AG09319 (cell line): Measurements from ENCODE around the gene CPNE4.

ENCODE experiments used
- DNase-seq: peaks from one replicate; pipeline ENCODE4 v3.0.0-alpha.2; 2010; ENCODE audit warnings: low read depth; ENCODE audit errors: extremely low read depth
- TF ChIP-seq, protein P1 (sequence below): IDR thresholded peaks from 2 replicates; pipeline ENCODE4 v1.5.1; 2011; ENCODE audit warnings: low read depth, mild to moderate bottlenecking, inconsistent platforms, low read length, moderate library complexity

The CPNE4 gene

DNA sequence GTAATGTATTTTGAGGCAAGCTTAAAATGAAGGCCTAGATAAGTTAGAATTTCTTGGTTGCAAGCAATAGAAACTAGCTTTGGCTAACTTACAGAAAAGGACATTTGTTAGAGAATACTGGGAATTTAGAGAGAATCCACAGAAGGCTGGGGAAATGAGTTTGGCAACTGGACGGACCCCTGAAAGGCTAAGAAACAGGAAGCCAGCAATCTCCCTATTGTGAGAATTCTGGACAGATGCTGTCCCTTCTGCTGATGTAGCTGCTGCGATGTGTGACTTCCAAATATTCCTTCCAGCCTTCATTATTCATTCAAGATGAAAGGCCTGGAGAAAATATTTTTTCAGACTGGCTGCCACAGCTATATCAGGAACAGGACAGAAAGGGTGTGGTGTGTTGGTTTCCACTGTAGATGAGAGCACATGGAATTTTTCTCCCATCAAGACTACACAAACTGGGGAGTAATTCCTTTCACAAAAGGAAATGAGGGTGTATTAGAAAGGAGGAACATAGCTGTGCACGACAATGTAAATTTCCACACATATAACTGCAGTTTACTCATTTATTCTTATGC is 213.5 kb downstream of the CPNE4 start:
- TF ChIP-seq, protein P1, sequence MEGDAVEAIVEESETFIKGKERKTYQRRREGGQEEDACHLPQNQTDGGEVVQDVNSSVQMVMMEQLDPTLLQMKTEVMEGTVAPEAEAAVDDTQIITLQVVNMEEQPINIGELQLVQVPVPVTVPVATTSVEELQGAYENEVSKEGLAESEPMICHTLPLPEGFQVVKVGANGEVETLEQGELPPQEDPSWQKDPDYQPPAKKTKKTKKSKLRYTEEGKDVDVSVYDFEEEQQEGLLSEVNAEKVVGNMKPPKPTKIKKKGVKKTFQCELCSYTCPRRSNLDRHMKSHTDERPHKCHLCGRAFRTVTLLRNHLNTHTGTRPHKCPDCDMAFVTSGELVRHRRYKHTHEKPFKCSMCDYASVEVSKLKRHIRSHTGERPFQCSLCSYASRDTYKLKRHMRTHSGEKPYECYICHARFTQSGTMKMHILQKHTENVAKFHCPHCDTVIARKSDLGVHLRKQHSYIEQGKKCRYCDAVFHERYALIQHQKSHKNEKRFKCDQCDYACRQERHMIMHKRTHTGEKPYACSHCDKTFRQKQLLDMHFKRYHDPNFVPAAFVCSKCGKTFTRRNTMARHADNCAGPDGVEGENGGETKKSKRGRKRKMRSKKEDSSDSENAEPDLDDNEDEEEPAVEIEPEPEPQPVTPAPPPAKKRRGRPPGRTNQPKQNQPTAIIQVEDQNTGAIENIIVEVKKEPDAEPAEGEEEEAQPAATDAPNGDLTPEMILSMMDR, result no peak
- no peak for DNase-seq

DNA sequence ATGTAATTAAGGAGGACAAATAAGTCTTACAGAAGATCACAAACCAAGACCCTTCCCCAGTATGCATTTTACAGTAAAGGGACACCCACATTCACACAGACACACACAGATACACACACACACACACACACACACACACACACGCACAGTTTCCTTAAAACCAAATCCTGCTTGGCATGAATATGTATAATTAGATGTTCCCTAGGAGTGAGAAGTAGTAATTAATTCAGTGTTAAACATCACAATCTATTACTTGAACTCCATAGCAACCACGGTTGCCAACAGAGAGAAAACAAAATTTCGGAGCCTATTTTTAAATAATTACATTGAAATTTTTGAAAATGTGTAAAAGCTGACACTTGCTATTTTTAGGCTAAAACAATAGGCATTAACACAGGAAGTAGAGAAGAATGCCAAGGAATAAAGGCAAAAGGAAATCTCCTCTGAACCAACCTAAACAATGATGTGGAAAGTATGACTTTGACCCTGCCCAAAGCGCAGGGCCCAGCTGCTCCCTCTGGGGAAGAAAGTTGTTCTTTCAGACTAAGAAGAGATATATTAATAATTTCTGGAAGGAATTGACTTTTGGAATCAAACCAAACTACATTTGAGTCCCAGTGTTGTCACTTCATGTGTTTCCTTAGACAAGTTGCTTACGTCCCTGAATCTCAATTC is 215.3 kb downstream of the CPNE4 start:
- DNase-seq, result no peak
- TF ChIP-seq, protein P1, result no peak

DNA sequence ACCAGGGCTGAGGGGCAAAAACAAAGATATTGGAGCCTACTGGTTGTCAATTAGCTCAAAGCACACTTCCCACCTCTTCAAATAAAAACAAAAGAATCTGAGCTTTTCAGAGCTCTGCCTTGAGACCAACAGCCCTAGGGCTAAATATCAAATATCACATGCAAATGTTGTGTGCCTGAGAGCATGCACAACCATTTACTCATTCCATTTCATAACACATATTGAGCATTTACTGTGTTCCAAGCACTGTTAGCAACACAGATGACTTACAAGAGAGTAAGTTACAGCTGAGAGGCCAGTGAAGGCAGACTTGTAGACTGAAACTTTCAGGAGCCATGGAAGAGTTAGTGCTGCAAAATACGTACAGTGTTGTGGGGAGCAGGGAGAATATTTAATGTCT is 222.4 kb downstream of the CPNE4 start:
- no peak for DNase-seq
- TF ChIP-seq, protein P1, result no peak

DNA sequence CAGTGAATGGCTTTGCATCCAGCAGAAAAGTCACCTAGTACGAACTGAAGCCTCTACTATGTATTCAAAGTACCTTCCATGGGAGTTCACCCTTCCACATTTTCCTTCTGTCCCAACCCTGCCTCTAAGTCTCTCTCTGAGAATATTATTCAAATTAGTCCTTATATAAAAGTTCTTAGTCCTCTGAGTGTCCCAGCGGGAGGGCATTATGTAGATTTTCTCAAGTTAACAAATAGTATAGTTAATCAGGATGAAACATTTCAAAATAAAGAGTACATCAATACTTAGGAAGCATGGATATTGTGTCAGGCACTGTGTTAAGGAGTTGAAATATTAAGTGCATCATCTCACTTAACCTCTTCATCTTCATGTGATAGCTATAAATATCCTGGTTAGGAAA is 223.3 kb downstream of the CPNE4 start:
- TF ChIP-seq, protein P1, result no peak
- no peak for DNase-seq

DNA sequence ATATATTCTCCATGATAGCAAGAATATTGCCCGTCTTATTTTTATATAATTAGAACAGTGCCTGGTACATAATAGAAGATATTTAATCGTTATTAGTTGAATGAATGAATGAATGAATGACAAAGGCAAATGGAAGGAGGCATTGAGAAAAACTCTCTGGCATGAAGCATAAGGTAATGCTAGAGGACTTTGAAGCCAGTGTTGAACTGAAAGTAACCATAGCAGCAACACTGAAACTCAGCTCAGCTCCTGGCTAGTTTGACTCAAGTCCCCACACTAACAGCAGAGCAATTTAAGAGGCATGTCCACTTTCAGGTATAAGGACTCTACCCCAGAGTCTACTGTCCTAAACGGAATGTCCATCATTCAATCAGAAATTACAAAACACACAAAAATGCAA is 227.0 kb downstream of the CPNE4 start:
- DNase-seq, result no peak
- TF ChIP-seq, protein P1, result no peak

DNA sequence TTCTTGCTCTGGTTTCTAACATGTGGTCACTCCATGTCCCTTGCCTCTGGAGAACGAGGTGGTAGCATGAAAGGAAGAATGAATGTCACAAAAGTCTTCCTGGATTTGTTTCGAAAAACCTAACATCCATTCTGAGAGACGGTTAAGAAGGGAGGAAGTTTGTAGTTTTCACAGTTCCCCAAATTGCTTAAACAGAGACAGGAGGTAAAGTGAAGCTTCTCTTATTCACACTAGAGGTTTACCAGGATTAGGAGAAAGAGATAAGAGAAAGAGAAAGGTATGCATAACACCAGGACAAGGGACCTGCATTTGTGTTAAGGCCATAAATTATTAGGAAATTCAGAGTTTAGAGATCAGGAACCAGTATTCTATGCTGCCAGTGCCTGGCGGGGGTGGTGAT is 228.1 kb downstream of the CPNE4 start:
- TF ChIP-seq, protein P1, result no peak
- no peak for DNase-seq

DNA sequence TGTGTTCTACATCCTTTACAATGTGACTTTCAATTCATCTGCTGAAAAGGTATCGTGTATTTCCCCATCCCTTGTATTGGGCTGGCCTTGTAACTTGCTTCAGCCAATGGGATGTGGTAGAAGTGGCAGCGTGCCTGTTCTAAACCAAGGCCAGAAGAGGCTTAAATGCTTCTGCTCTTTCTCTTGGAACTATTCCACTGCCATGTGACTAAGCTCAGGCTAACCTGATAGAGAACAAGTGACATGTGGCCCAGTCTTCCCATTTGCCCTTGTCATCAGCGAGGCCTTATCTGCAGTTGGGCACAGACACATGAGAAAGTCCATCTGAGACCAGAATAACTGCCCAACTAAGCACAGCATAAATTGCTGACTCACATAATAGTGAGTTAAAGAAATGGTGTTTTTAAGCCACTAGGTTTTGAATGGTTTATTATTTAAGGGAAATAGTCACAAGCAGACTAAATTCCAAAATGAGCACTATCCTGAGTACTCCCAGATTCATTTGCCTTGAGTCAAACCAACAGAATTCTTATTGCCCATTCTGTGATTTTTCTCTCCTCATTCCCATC is 230.2 kb downstream of the CPNE4 start:
- no peak for DNase-seq
- TF ChIP-seq, protein P1, result no peak
